HG03342 (cell line): ENCODE measurements around the gene TLR8.
"Not testable (repeated sequence)": the region's sequence is repeated elsewhere in the genome, so short reads cannot be mapped to it uniquely, and the experiment has no call there.

Source experiments
- ATAC-seq: cut with Tn5 transposase; IDR thresholded peaks from one replicate; pipeline ENCODE4 v1.9.1; 2021; ENCODE audit warnings: mild to moderate bottlenecking, moderate library complexity; ENCODE audit not compliant: unreplicated experiment

TLR8 gene

GRCh38 chrX:12895866-12896265 lies 10.6 kb upstream of the TLR8 start:
- no peak for ATAC-seq

DNA sequence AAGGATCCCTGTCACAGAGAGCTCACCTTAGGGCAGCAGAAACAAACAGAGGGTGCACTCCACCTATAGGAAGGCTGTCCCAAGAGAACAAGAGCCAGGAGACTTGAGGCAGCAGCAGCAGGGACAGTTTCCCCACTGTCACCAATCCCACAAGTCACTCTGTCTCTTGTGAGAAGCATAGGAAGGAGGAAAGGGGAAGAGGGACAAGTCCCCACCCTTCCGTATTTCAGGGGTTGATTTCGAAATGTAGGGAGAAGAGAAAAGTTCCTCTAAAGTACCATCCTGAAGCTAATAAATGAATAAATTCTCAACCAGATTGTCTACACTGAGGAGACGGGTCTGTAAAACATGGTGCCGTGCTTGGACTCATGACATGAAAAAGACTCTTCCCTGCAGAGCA lies 9.5 kb upstream of the TLR8 start:
- ATAC-seq, result no peak

DNA sequence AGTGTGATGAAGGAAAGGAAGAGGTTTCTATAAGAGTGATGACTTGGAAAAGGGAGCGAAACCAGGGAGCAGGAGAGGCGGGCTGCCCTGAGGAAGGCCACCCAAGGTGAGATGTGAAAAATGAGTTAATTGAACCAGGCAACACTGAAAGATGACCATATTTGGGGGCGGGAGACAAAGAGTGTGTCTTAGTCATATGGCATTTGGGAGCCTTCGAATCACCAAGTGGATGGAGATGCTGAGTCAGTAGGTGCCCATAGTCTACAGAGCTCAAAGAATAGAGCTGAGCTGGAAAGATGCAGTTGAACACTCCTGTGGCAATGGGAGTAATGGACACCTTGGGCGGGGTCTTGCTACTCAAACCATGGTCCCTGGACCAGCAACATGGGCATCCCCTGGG lies 8.3 kb upstream of the TLR8 start:
- ATAC-seq, result no peak

GRCh38 chrX:12899506-12899905 lies 6.9 kb upstream of the TLR8 start:
- no peak for ATAC-seq

GRCh38 chrX:12901486-12901885 lies 4.9 kb upstream of the TLR8 start:
- ATAC-seq, result peak; percentile 52

DNA sequence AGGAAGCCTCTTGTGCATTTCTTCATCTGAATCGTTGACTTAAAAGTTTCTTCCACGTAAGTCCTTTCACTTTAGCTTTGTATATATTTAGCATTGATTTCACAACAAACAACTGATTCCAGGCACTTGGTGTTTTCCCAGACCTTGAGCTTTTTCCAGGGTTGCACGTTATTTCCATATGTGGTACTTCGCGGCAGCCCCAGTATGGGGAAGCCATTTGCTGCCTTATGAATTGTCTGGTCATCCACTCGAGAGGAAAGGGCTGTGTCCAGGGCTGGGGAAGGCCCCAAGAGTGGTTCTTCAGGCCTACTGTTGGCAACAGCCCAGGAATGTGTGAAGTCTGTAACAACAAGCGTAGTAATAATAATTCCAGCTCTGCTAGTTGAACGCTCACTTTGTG lies 2.8 kb upstream of the TLR8 start:
- no peak for ATAC-seq

DNA sequence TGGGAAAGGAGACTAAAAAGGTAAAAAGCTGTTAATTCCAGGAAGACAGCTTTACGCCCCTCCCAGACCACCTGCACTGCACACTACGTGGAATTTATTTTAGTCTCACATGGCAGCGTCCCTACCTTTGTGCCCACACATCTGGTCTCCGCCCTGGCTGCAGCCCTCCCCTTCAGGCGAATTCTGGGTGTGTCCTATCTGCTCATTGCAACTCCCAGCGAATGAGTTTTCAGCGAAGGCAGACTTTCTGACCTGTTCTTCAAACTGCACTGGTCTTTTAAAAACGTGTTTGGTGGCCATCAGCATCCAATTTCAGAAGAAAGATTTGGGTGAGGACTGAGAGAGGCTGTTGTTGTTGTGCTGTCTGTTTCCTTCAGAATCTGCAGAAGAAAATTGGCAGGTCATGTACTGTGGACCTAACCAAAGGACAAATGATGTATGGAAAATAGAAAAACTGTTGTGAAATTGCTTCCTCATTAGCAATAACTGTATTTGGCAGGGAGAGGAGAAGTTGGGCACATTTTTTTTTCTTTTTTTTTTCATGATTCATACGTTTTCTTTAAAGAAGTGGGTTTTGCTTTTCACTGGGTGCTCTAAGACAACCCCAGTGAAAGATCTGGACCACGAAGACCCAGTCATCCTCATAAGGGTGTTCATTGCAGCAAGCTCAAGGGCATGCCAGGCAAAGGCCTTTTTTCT lies 4.2 kb downstream of the TLR8 start:
- ATAC-seq, result no peak

- no peak for ATAC-seq
These were observed 4.7 kb downstream of the TLR8 start for GRCh38 chrX:12911122-12911470.

- ATAC-seq, result no peak
These were observed 6.5 kb downstream of the TLR8 start for GRCh38 chrX:12912791-12913482.

- ATAC-seq, result no peak
These were observed 11.3 kb downstream of the TLR8 start for GRCh38 chrX:12917753-12918152.

DNA sequence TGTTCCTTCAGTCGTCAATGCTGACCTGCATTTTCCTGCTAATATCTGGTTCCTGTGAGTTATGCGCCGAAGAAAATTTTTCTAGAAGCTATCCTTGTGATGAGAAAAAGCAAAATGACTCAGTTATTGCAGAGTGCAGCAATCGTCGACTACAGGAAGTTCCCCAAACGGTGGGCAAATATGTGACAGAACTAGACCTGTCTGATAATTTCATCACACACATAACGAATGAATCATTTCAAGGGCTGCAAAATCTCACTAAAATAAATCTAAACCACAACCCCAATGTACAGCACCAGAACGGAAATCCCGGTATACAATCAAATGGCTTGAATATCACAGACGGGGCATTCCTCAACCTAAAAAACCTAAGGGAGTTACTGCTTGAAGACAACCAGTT lies 12.6 kb downstream of the TLR8 start:
- ATAC-seq, result no peak

- ATAC-seq, result no peak
These were observed 13.2 kb downstream of the TLR8 start for GRCh38 chrX:12919620-12920019.

GRCh38 chrX:12920990-12921389 lies 14.6 kb downstream of the TLR8 start:
- ATAC-seq, result no peak

GRCh38 chrX:12921886-12922598 lies 15.6 kb downstream of the TLR8 start:
- ATAC-seq, result no peak

- no peak for ATAC-seq
These were observed 16.1 kb downstream of the TLR8 start for GRCh38 chrX:12922599-12922919.

DNA sequence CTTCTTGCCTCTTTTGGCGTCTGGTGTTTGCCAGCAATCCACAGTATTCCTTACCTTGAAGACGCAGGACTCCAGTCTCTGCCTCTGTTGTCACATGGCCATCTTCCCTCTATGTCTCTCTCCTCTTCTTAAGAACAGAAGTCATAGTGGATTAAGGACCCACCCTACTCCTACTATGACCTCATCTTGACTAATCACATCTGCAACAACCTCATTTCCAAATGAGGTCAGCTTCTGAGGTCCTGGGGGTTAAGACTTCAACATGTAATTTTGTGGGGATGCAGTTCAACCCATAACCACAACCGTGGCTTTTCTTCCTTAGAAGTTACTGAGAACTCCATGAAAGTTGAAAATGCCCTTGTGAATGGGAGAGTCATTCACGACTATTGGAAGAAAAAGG lies 23.3 kb downstream of the TLR8 start:
- ATAC-seq, result no peak

DNA sequence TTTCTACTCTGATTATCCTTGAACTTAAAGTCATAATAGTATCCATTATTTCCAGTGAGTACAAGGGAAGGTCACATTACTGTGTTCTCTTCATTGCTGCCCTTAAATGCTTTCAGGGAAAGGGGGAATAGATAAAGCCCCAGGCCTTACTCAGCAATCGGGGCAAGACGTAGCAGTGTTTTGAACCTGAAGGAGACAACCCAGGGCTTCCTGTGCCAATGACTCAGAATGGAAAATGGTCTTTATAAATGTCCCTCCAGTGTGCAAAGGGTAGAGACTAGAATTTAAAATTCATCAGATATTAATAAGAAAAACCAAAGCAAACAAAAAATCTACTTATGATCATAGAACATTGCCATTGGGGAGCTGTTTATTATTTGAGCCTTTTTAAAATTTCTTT lies 23.7 kb downstream of the TLR8 start:
- no peak for ATAC-seq

DNA sequence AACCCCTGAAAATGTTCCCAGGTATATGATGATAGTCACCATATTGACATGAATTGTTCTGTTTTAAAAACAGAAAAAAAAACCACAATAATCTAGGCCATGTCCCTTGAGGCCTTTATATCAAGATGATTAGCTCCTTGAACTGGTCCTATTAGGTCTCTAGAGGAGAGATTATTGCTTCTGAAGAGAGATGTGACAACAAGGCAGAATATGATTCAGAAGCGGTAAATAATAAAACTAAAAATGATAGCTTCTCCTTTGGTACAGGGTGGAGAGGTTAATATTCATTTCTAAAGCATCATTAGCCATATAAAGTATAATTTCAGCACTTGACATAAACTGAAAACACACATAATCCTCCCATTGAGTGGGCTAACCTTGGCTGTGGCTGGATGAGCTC lies 25.8 kb downstream of the TLR8 start:
- ATAC-seq, result no peak

- ATAC-seq, result no peak
These were observed 28.4 kb downstream of the TLR8 start for GRCh38 chrX:12934850-12935249.

DNA sequence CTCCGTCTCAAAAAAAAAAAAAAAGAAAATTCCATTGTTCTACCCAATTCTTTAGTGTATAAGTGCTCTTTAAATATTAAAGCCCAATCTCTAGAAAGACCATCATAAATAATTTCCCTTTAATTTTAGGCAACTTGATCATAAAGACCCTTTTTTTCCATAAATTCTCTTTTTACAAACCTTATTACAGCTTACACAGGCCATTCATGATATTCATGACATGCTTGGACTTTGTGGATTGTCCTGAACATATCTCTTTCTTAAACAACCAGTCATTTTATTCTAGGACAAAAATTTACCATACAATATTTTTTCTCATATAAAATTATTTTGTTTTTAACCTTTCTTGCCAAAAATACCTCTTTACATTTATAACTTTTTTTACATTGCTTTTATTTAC lies 30.5 kb downstream of the TLR8 start:
- ATAC-seq, result no peak

DNA sequence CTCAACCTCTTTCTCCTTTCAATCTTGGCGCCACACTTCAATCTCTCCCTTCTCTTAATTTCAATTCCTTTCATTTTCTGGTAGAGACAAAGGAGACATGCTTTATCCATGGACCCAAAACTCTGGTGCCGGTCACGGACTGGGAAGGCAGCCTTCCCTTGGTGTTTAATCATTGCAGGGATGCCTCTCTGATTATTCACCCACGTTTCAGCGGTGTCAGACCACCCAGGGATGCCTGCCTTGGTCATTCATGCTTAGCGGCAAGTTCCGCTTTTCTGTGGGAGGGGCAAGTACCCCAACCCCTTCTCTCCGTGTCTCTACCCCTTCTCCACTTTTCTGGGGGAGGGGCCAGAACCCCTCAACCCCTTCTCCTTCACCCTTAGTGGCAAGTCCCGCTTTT lies 34.1 kb downstream of the TLR8 start:
- not testable (repeated sequence) for ATAC-seq

DNA sequence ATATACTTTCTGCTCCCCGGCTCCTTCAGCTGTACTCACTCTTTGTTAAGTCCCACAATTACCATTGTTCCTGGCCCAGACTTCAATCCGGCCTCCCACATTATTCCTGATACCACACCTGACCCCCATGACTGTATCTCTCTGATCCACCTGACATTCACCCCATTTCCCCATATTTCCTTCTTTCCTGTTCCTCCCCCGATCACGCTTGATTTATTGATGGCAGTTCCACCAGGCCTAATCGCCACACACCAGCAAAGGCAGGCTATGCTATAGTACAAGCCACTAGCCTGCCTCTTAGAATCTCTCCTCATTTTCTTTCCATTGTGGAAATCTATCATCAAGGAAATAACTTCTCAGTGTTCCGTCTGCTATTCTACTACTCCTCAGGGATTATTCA lies 37.2 kb downstream of the TLR8 start:
- not testable (repeated sequence) for ATAC-seq
